NT2/D1 (cell line): ENCODE measurements around the gene CYFIP1.

Source experiments
- DNase-seq: peaks from one replicate; pipeline ENCODE4 v3.0.0-alpha.2; 2011; ENCODE audit warnings: low read depth, low spot score
- H3K27me3 ChIP-seq: 2 replicates; pipeline ENCODE4 v1.6.0; 2011; ENCODE audit warnings: mild to moderate bottlenecking; ENCODE audit not compliant: insufficient read length, insufficient read depth
- H3K36me3 ChIP-seq: 2 replicates; pipeline ENCODE4 v1.6.1; 2011; ENCODE audit warnings: mild to moderate bottlenecking, low read length, mixed read lengths; ENCODE audit not compliant: insufficient read depth, insufficient read length
- H3K4me1 ChIP-seq: 2 replicates; pipeline ENCODE4 v1.5.1; 2011; ENCODE audit not compliant: insufficient read depth, insufficient read length
- H3K4me3 ChIP-seq: 2 replicates; pipeline ENCODE4 v1.5.1; 2011; ENCODE audit warnings: low read depth; ENCODE audit not compliant: insufficient read length
- H3K9ac ChIP-seq: 2 replicates; pipeline ENCODE4 v1.6.0; 2011; ENCODE audit warnings: low read depth; ENCODE audit not compliant: insufficient read length
- H3K9me3 ChIP-seq: 2 replicates; pipeline ENCODE4 v1.5.1; 2011; ENCODE audit warnings: mild to moderate bottlenecking, low read length; ENCODE audit not compliant: insufficient read depth
- SUZ12 ChIP-seq: IDR thresholded peaks from 2 replicates; pipeline ENCODE4 v1.6.1; 2011; ENCODE audit not compliant: insufficient read length, insufficient read depth; ENCODE audit errors: extremely low read depth
- YY1 ChIP-seq: IDR thresholded peaks from 2 replicates; pipeline ENCODE4 v1.6.1; 2011; ENCODE audit not compliant: insufficient read length, insufficient read depth
- ZNF274 ChIP-seq: IDR thresholded peaks from 2 replicates; pipeline ENCODE4 v1.6.1; 2011; ENCODE audit warnings: mild to moderate bottlenecking, low read depth, low read length

The CYFIP1 gene

DNA sequence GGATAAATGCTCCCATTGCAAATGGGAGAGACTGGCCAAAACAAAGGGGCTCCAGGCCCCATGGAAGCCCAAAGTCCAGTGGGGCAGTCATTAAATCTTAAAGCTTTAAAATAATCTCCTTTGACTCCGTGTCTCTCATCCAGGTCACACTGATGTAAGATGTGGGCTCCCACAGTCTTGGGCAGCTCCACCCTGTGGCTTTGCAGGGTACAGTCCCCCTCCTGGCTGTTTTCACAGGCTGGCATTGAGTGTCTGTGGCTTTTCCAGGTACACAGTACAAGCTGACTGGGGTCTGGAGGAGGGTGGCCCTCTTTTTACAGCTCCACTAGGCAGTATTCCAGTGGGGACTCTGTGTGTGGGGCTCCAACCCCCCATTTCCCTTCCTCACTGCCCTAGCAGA, 95.8 kb downstream of the CYFIP1 start:
- no peaks in the 10 kb centered on the region for H3K4me1 ChIP-seq
- TF ChIP-seq YY1 (no peak), SUZ12 (no peak), ZNF274 (no peak)
- H3K9me3 ChIP-seq: no peaks in the 10 kb centered on the region
- no peaks in the 10 kb centered on the region for H3K27me3 ChIP-seq
- H3K36me3 ChIP-seq: peaks cover 45% of the 10 kb centered on the region
- no peak overlapping the region for H3K9ac ChIP-seq
- no peak for DNase-seq
- no peak overlapping the region for H3K4me3 ChIP-seq

DNA sequence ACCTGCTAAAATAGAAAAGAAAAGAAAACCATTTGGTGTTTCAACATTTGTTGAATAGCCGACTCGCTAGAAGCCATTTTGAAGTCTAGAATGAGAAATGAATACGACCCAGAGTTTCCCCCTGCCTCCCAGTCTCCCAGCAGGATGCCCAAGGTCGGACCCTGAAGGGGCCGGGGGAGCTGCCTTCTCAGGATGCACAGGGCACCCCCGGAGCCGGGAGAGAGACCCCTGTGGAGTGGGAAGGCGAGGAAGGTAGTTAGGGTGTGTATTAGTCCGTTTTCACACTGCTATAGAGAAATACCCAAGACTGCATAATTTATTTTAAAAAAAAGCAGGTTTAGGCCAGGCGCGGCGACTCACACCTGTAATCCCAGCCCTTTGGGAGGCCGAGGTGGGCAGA, 97.0 kb downstream of the CYFIP1 start:
- Histone ChIP-seq H3K27me3 (no peaks in the 10 kb centered on the region), H3K4me1 (no peaks in the 10 kb centered on the region)
- no peak for DNase-seq

DNA sequence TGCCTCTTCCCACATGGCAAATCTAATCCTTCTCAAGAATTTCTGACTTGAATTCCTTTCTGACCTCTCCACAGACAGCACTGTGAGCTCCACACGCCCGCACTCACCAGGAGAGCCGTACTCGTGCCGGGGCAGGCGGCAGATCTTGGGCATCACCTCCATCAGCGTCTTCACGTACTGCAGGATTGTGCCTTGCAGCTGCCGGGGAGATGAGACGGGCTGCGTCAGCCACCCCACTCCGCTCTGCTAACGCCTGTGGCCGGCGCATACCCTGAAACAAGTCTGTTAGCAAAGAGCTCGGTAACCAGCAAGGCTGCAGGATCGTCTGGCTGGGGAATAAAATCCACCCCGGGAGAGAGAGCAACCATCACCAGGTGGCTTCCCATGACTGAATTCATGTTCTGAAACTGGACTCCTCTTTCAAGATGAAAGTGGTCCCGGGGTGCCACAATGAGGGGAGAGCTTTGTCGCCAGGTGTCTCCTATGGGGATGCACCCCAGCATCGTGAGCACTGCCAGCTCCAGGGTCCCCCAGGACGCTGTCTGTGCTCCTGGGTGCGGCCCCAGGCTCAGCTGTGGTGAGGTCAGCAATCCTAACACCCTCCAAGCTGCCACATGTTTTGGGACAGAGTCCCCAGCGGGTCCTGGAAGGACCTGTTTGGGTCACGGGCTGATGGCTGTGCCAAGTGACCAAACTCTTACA, 98.3 kb downstream of the CYFIP1 start:
- Histone ChIP-seq H3K4me1 (no peaks in the 10 kb centered on the region), H3K9ac (no peak overlapping the region), H3K9me3 (no peaks in the 10 kb centered on the region; the same call in 1 of the 2 replicates), H3K27me3 (no peaks in the 10 kb centered on the region), H3K36me3 (peaks cover 47% of the 10 kb centered on the region), H3K4me3 (no peak overlapping the region)
- DNase-seq: no peak
- TF ChIP-seq ZNF274 (no peak), SUZ12 (no peak), YY1 (no peak)

More for the DNA sequence above, 97.0 kb downstream of the CYFIP1 start:
- peaks cover 42% of the 10 kb centered on the region for H3K36me3 ChIP-seq
- no peak overlapping the region for H3K9ac ChIP-seq
- TF ChIP-seq YY1 (no peak), ZNF274 (no peak), SUZ12 (no peak)
- H3K9me3 ChIP-seq: no peaks in the 10 kb centered on the region
- no peak overlapping the region for H3K4me3 ChIP-seq

DNA sequence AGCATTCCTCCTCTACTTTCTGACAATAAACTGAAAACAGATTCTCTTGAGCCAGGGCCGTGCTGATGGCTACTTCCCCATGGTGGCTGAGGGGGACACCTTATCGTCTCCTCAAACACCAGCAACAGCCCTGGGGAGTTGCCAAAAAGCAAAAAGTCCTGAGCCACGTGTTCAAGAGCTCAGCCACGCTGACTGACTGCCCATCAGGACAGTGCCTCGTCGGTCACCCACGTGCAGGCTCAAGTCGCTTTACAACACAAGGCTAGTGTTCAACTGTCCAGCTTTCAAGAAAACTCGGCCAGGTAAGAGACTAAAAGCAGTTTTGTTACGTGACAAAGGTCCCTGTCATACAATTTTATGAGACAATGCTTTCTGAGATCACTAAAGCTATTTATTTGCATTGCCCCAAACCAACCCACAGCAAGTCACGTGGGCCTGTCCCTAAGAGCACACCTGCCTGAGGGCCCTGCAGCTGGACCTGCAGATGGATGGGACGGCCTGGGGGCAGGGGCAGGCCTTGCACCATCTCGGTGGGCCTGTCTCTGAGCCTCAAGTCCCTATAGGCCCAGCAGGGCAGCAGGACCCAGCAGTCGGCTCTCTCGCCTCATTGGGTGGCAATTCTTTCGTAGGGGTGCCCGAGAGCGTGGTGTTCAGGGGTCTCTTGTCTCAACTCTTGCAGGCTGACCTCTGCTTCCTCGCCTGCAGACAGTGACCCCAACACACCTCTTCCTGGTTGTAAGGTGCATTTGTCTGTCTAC, 99.0 kb downstream of the CYFIP1 start:
- no peak for TF ChIP-seq YY1
- no peak for TF ChIP-seq ZNF274
- TF ChIP-seq SUZ12: no peak
- no peak overlapping the region for H3K4me3 ChIP-seq
- no peak overlapping the region for H3K9ac ChIP-seq
- peaks cover 48% of the 10 kb centered on the region for H3K36me3 ChIP-seq
- no peaks in the 10 kb centered on the region for H3K27me3 ChIP-seq
- DNase-seq: no peak
- no peaks in the 10 kb centered on the region for H3K4me1 ChIP-seq
- H3K9me3 ChIP-seq: no peaks in the 10 kb centered on the region; the same call in 1 of the 2 replicates

DNA sequence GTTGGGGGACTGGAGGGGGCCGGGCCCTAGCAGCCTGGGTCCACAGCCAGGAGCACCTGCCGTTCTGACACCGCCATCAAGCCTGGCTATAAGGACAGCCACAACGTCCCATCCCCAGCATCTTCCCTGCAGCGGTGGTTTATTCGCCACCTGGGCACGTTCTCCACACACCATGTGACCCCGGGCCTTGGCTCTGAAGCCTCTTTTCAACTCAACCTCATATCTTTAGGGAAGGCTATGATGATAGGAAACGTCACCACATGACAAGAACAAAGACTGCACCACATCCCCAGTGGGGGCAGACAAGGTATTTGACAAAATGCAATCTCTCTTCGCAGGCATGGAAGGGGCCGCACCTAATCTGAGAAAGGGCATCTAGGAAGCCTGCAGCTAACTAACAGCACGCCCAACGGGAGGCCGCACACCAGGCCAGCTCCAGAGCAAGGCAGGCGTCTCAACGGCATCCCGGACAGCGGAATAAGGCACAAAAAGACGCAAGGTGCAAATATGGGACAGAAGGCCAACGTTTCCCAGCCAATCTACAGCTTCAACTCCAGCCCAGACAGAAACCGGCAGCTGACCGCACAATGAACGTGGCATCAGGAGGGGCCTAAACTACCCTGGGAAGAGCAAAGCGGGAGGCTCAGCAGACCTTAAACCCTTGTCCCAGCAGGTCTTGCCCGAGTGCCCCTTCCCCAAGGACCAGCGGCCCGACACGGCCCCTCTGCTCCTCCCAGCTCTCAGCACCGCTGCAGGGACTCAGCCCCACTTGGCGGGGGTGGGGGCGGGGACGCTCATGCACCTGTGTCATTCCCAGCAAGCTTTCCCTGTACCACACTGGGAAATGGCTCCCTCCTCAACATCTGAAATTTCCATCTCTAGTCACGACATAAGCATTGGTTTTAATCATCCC, 99.8 kb downstream of the CYFIP1 start:
- no peak for DNase-seq
- Histone ChIP-seq H3K36me3 (peaks cover 48% of the 10 kb centered on the region), H3K4me3 (no peak overlapping the region), H3K9ac (no peak overlapping the region), H3K9me3 (no peaks in the 10 kb centered on the region; the same call in 1 of the 2 replicates), H3K4me1 (no peaks in the 10 kb centered on the region), H3K27me3 (no peaks in the 10 kb centered on the region)
- TF ChIP-seq SUZ12: no peak
- TF ChIP-seq YY1: no peak
- TF ChIP-seq ZNF274: no peak

DNA sequence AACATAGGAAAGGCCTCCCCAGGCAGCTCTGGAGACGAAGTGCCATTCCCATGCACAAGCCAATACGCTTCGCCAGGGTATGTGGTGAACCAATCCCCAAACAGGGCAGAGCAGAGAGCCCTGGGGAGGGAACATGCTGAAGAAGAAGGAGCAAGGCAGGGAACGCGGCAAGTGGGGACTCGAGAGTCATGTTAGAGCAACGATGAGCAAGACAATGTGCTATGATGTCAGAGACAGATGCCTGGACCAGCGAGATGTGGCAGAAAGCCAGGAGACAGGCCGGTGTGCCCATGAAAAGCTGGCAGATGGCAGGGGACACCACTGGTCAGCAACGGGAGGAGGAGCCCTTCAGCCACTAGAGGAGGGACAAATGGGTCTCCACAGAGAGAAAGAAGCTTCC, 102.1 kb downstream of the CYFIP1 start:
- Histone ChIP-seq H3K9ac (no peak overlapping the region), H3K27me3 (no peaks in the 10 kb centered on the region), H3K4me1 (peaks cover 4% of the 10 kb centered on the region), H3K4me3 (no peak overlapping the region), H3K36me3 (peaks cover 63% of the 10 kb centered on the region), H3K9me3 (no peaks in the 10 kb centered on the region; the same call in 1 of the 2 replicates)
- TF ChIP-seq YY1: no peak
- no peak for DNase-seq
